ENCODE data around the gene NTNG2.
A peak's percentile ranks its signal among the peaks of the same experiment; 100 is the strongest.

Gene NTNG2

GRCh38 chr9:132207839-132208615, 46.2 kb downstream of the NTNG2 start:
- DNase-seq: no peak

- DNase-seq: no peak
These were observed 47.4 kb downstream of the NTNG2 start for GRCh38 chr9:132209228-132209627.

GRCh38 chr9:132210472-132211145, 48.8 kb downstream of the NTNG2 start:
- no peak for DNase-seq

GRCh38 chr9:132211570-132211969, 49.7 kb downstream of the NTNG2 start:
- DNase-seq: no peak

GRCh38 chr9:132214027-132214622, 52.3 kb downstream of the NTNG2 start:
- DNase-seq: peak; percentile 88

- no peak for DNase-seq
These were observed 55.2 kb downstream of the NTNG2 start for GRCh38 chr9:132216861-132217619.

GRCh38 chr9:132218208-132218607, 56.4 kb downstream of the NTNG2 start:
- DNase-seq: no peak

GRCh38 chr9:132221941-132222340, 60.1 kb downstream of the NTNG2 start:
- DNase-seq: no peak

- DNase-seq: no peak
These were observed 62.8 kb downstream of the NTNG2 start for GRCh38 chr9:132224645-132225044.

- no peak for DNase-seq
These were observed 64.9 kb downstream of the NTNG2 start for GRCh38 chr9:132226571-132227430.

GRCh38 chr9:132228062-132228461, 66.2 kb downstream of the NTNG2 start:
- no peak for DNase-seq

GRCh38 chr9:132230605-132231004, 68.7 kb downstream of the NTNG2 start:
- DNase-seq: no peak

GRCh38 chr9:132231019-132231701, 69.3 kb downstream of the NTNG2 start:
- no peak for DNase-seq

- DNase-seq: no peak
These were observed 70.7 kb downstream of the NTNG2 start for GRCh38 chr9:132232522-132232921.

GRCh38 chr9:132233138-132233537, 71.3 kb downstream of the NTNG2 start:
- no peak for DNase-seq

GRCh38 chr9:132234535-132234934, 72.7 kb downstream of the NTNG2 start:
- DNase-seq: peak; percentile 66

GRCh38 chr9:132235125-132235524, 73.3 kb downstream of the NTNG2 start:
- DNase-seq: no peak

- DNase-seq: peak; percentile 71
These were observed 74.2 kb downstream of the NTNG2 start for GRCh38 chr9:132235894-132236661.

GRCh38 chr9:132236662-132237311, 74.9 kb downstream of the NTNG2 start:
- no peak for DNase-seq

GRCh38 chr9:132237481-132237880, 75.6 kb downstream of the NTNG2 start:
- peak; percentile 9 for DNase-seq

All from left hindlimb (tissue), 1 donor.